PFSK-1 (cell line): Measurements from ENCODE around the gene KRTAP20-4.

Source experiments
- FOXP2 ChIP-seq: optimal IDR thresholded peaks from 2 replicates; pipeline ENCODE3; 2011; ENCODE audit warnings: borderline replicate concordance, control low read depth, inconsistent platforms; ENCODE audit not compliant: insufficient read depth; ENCODE audit errors: extremely low read length, extremely low read depth
- POLR2AphosphoS5 ChIP-seq: IDR thresholded peaks from 2 replicates; pipeline ENCODE4 v1.6.1; 2012; ENCODE audit warnings: low read depth, mild to moderate bottlenecking, control low read depth, low read length, moderate library complexity
- REST ChIP-seq, 2 experiments: IDR thresholded peaks; 2 replicates each; pipeline versions ENCODE4 v1.6.1 to v1.8.0; 2011 to 2012; ENCODE audit warnings: low read depth in 2 of 2, low read length in 2 of 2, control low read depth in 1 of 2, inconsistent platforms in 1 of 2, mild to moderate bottlenecking in 1 of 2, moderate library complexity in 1 of 2; ENCODE audit not compliant: insufficient read depth in 1 of 2
- SIN3A ChIP-seq: IDR thresholded peaks from 2 replicates; pipeline ENCODE4 v1.6.1; 2012; ENCODE audit warnings: mild to moderate bottlenecking, low read length, moderate library complexity, borderline replicate concordance; ENCODE audit not compliant: insufficient read depth
- TAF1 ChIP-seq: IDR thresholded peaks from 2 replicates; pipeline ENCODE4 v1.6.1; 2012; ENCODE audit warnings: low read length, control low read depth, borderline replicate concordance; ENCODE audit not compliant: insufficient read depth

KRTAP20-4 gene

GRCh38 chr21:30590297-30590696 is 30.1 kb upstream of the KRTAP20-4 start, which contains the start of gene KRTAP22-2:
TSS of gene KRTAP22-2 (minus strand) at chr21:30590397.
- no peak for TF ChIP-seq POLR2AphosphoS5
- TF ChIP-seq TAF1, result no peak

- TF ChIP-seq POLR2AphosphoS5, result no peak
- no peak for TF ChIP-seq SIN3A
- TF ChIP-seq TAF1, result no peak
- TF ChIP-seq REST (IDR thresholded peaks at IDR 0.05; ENCODE audit: insufficient read depth in 1 of 2, low read depth in 2 of 2, low read length in 2 of 2), result no peak
- TF ChIP-seq FOXP2, result no peak
Measured at GRCh38 chr21:30592140-30592539, 28.3 kb upstream of the KRTAP20-4 start, which contains the start of gene KRTAP6-3. TSS of gene KRTAP6-3 (plus strand) at chr21:30592440. CDS start at chr21:30592446, 6 bp downstream.

GRCh38 chr21:30598802-30599201 is 21.6 kb upstream of the KRTAP20-4 start, which contains the start of gene KRTAP6-2:
TSS of gene KRTAP6-2 (minus strand) at chr21:30598902. CDS start at chr21:30598874, 28 bp downstream.
- TF ChIP-seq POLR2AphosphoS5, result no peak
- TF ChIP-seq REST (IDR thresholded peaks at IDR 0.05; ENCODE audit: insufficient read depth in 1 of 2, low read depth in 2 of 2, low read length in 2 of 2), result no peak

DNA sequence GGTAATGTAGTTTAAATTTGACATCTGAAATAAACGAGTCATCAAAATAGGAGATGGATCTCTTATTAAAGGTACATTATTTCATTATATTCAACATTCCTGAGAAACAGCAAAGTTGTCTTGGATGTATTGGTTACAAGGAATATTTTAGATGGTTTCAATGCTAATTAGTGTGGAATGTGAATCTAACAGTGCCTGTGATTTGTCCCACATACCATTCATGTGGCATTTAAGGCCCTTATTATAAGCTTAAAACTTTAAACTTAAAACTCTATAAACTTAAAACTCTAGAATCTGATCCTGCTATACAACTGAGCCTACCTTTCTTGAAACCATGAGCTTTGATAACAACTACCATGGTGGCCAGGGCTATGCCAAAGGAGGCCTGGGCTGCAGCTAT is 19.6 kb upstream of the KRTAP20-4 start, which contains the start of gene KRTAP22-1:
Gene KRTAP22-1 (plus strand): TSS at position 301 of the 400 bp plus-strand sequence.
- TF ChIP-seq POLR2AphosphoS5 (no peak), SIN3A (no peak), REST (IDR thresholded peaks at IDR 0.05; ENCODE audit: insufficient read depth in 1 of 2, low read depth in 2 of 2, low read length in 2 of 2) (no peak)

GRCh38 chr21:30605968-30606367 is 14.5 kb upstream of the KRTAP20-4 start:
- TF ChIP-seq TAF1 (no peak), POLR2AphosphoS5 (no peak), REST (IDR thresholded peaks at IDR 0.05; ENCODE audit: insufficient read depth in 1 of 2, low read depth in 2 of 2, low read length in 2 of 2) (no peak), FOXP2 (no peak), SIN3A (no peak)
